Measurements from ENCODE around the gene DOCK2. TPM values are rescaled to one million over a fixed set of nuclear protein-coding genes. Genes with fewer than 3 reads are reported as not detected.

Gene DOCK2
- total and polyA plus RNA-seq, 2 donors, result 34.6 to 99.4 TPM

- Histone ChIP-seq H3K27ac (ENCODE audit: low read depth in 1 of 2, low read length in 1 of 2) (no peak overlapping the region), H3K27me3 (ENCODE audit: control insufficient read depth in 2 of 2, insufficient read depth in 1 of 2, low read length in 1 of 2) (no peaks in the 10 kb centered on the region), H3K9me3 (ENCODE audit: control insufficient read depth in 2 of 2, insufficient read depth in 1 of 2, low read length in 1 of 2) (no peaks in the 10 kb centered on the region), H3K36me3 (ENCODE audit: control insufficient read depth in 2 of 2, insufficient read depth in 2 of 2, low read length in 1 of 2) (peaks cover 21 to 37% of the 10 kb centered on the region in 2 donors), H3K4me3 (ENCODE audit: low read length in 2 of 2) (no peak overlapping the region), H3K4me1 (ENCODE audit: control insufficient read depth in 2 of 2, insufficient read depth in 2 of 2, low read length in 2 of 2) (no peaks in the 10 kb centered on the region)
- 44% methylated on average over 1 of the region's 1 CpG for WGBS
- no peak for DNase-seq (ENCODE audit: low read depth in 6 of 9, low spot score in 9 of 9)
These were observed 133.0 kb downstream of the DOCK2 start for GRCh38 chr5:169770109-169770508.

- 97% methylated on average over 2 of the region's 2 CpGs for WGBS
- no peaks in the 10 kb centered on the region for H3K4me1 ChIP-seq (ENCODE audit: control insufficient read depth in 2 of 2, insufficient read depth in 2 of 2, low read length in 2 of 2)
These were observed 135.2 kb downstream of the DOCK2 start for GRCh38 chr5:169772256-169772655.

GRCh38 chr5:169772688-169773087, 135.6 kb downstream of the DOCK2 start:
- Histone ChIP-seq H3K9me3 (ENCODE audit: control insufficient read depth in 2 of 2, insufficient read depth in 1 of 2, low read length in 1 of 2) (no peaks in the 10 kb centered on the region), H3K36me3 (ENCODE audit: control insufficient read depth in 2 of 2, insufficient read depth in 2 of 2, low read length in 1 of 2) (peaks cover 21 to 37% of the 10 kb centered on the region in 2 donors), H3K4me3 (ENCODE audit: low read length in 2 of 2) (no peak overlapping the region), H3K4me1 (ENCODE audit: control insufficient read depth in 2 of 2, insufficient read depth in 2 of 2, low read length in 2 of 2) (no peaks in the 10 kb centered on the region), H3K27ac (ENCODE audit: low read depth in 1 of 2, low read length in 1 of 2) (no peak overlapping the region), H3K27me3 (ENCODE audit: control insufficient read depth in 2 of 2, insufficient read depth in 1 of 2, low read length in 1 of 2) (no peaks in the 10 kb centered on the region)
- DNase-seq (ENCODE audit: low read depth in 6 of 9, low spot score in 9 of 9), result no peak
- 96% methylated on average over 6 of the region's 6 CpGs for WGBS

More at GRCh38 chr5:169772256-169772655, 135.2 kb downstream of the DOCK2 start:
- peaks cover 20 to 33% of the 10 kb centered on the region in 2 donors for H3K36me3 ChIP-seq (ENCODE audit: control insufficient read depth in 2 of 2, insufficient read depth in 2 of 2, low read length in 1 of 2)
- H3K27ac ChIP-seq (ENCODE audit: low read depth in 1 of 2, low read length in 1 of 2), result no peak overlapping the region
- no peak overlapping the region for H3K4me3 ChIP-seq (ENCODE audit: low read length in 2 of 2)
- H3K9me3 ChIP-seq (ENCODE audit: control insufficient read depth in 2 of 2, insufficient read depth in 1 of 2, low read length in 1 of 2), result no peaks in the 10 kb centered on the region
- DNase-seq (ENCODE audit: low read depth in 6 of 9, low spot score in 9 of 9), result no peak
- H3K27me3 ChIP-seq (ENCODE audit: control insufficient read depth in 2 of 2, insufficient read depth in 1 of 2, low read length in 1 of 2), result no peaks in the 10 kb centered on the region

- H3K27me3 ChIP-seq (ENCODE audit: control insufficient read depth in 2 of 2, insufficient read depth in 1 of 2, low read length in 1 of 2), result no peaks in the 10 kb centered on the region
- H3K9me3 ChIP-seq (ENCODE audit: control insufficient read depth in 2 of 2, insufficient read depth in 1 of 2, low read length in 1 of 2), result no peaks in the 10 kb centered on the region
- no peak overlapping the region for H3K4me3 ChIP-seq (ENCODE audit: low read length in 2 of 2)
- WGBS, result 96% methylated on average over 6 of the region's 6 CpGs
- H3K4me1 ChIP-seq (ENCODE audit: control insufficient read depth in 2 of 2, insufficient read depth in 2 of 2, low read length in 2 of 2), result no peaks in the 10 kb centered on the region
- H3K27ac ChIP-seq (ENCODE audit: low read depth in 1 of 2, low read length in 1 of 2), result no peak overlapping the region
- H3K36me3 ChIP-seq (ENCODE audit: control insufficient read depth in 2 of 2, insufficient read depth in 2 of 2, low read length in 1 of 2), result peaks cover 25 to 40% of the 10 kb centered on the region in 2 donors
- no peak for DNase-seq (ENCODE audit: low read depth in 6 of 9, low spot score in 9 of 9)
These were observed 140.1 kb downstream of the DOCK2 start for GRCh38 chr5:169777159-169777558.

- H3K36me3 ChIP-seq (ENCODE audit: control insufficient read depth in 2 of 2, insufficient read depth in 2 of 2, low read length in 1 of 2), result peaks cover 25 to 34% of the 10 kb centered on the region in 2 donors
- no peak for DNase-seq (ENCODE audit: low read depth in 6 of 9, low spot score in 9 of 9)
- H3K27me3 ChIP-seq (ENCODE audit: control insufficient read depth in 2 of 2, insufficient read depth in 1 of 2, low read length in 1 of 2), result no peaks in the 10 kb centered on the region
- H3K27ac ChIP-seq (ENCODE audit: low read depth in 1 of 2, low read length in 1 of 2), result no peak overlapping the region
- H3K9me3 ChIP-seq (ENCODE audit: control insufficient read depth in 2 of 2, insufficient read depth in 1 of 2, low read length in 1 of 2), result no peaks in the 10 kb centered on the region
- H3K4me3 ChIP-seq (ENCODE audit: low read length in 2 of 2), result no peak overlapping the region
- WGBS, result 95% methylated on average over 7 of the region's 7 CpGs
- no peaks in the 10 kb centered on the region for H3K4me1 ChIP-seq (ENCODE audit: control insufficient read depth in 2 of 2, insufficient read depth in 2 of 2, low read length in 2 of 2)
These were observed 141.8 kb downstream of the DOCK2 start for GRCh38 chr5:169778622-169779596.

GRCh38 chr5:169781420-169782345, 144.6 kb downstream of the DOCK2 start:
- Histone ChIP-seq H3K4me3 (ENCODE audit: low read length in 2 of 2) (no peak overlapping the region), H3K4me1 (ENCODE audit: control insufficient read depth in 2 of 2, insufficient read depth in 2 of 2, low read length in 2 of 2) (no peaks in the 10 kb centered on the region), H3K9me3 (ENCODE audit: control insufficient read depth in 2 of 2, insufficient read depth in 1 of 2, low read length in 1 of 2) (no peaks in the 10 kb centered on the region), H3K27me3 (ENCODE audit: control insufficient read depth in 2 of 2, insufficient read depth in 1 of 2, low read length in 1 of 2) (no peaks in the 10 kb centered on the region), H3K27ac (ENCODE audit: low read depth in 1 of 2, low read length in 1 of 2) (no peak overlapping the region), H3K36me3 (ENCODE audit: control insufficient read depth in 2 of 2, insufficient read depth in 2 of 2, low read length in 1 of 2) (peaks cover 25% of the 10 kb centered on the region in 2 donors)
- WGBS, result 95% methylated on average over 6 of the region's 6 CpGs
- no peak for DNase-seq (ENCODE audit: low read depth in 6 of 9, low spot score in 9 of 9)

- H3K4me3 ChIP-seq (ENCODE audit: low read length in 2 of 2), result no peak overlapping the region
- H3K27me3 ChIP-seq (ENCODE audit: control insufficient read depth in 2 of 2, insufficient read depth in 1 of 2, low read length in 1 of 2), result no peaks in the 10 kb centered on the region
- H3K9me3 ChIP-seq (ENCODE audit: control insufficient read depth in 2 of 2, insufficient read depth in 1 of 2, low read length in 1 of 2), result no peaks in the 10 kb centered on the region
- no peak overlapping the region for H3K27ac ChIP-seq (ENCODE audit: low read depth in 1 of 2, low read length in 1 of 2)
- no peak for DNase-seq (ENCODE audit: low read depth in 6 of 9, low spot score in 9 of 9)
- WGBS, result 92% methylated on average over 5 of the region's 5 CpGs
- peaks cover 5 to 14% of the 10 kb centered on the region in 2 donors for H3K36me3 ChIP-seq (ENCODE audit: control insufficient read depth in 2 of 2, insufficient read depth in 2 of 2, low read length in 1 of 2)
- H3K4me1 ChIP-seq (ENCODE audit: control insufficient read depth in 2 of 2, insufficient read depth in 2 of 2, low read length in 2 of 2), result no peaks in the 10 kb centered on the region
These were observed 148.9 kb downstream of the DOCK2 start for GRCh38 chr5:169785771-169786618.

GRCh38 chr5:169788168-169788567, 151.1 kb downstream of the DOCK2 start:
- Histone ChIP-seq H3K4me1 (ENCODE audit: control insufficient read depth in 2 of 2, insufficient read depth in 2 of 2, low read length in 2 of 2) (no peaks in the 10 kb centered on the region), H3K36me3 (ENCODE audit: control insufficient read depth in 2 of 2, insufficient read depth in 2 of 2, low read length in 1 of 2) (peaks cover 3 to 14% of the 10 kb centered on the region in 2 donors), H3K27me3 (ENCODE audit: control insufficient read depth in 2 of 2, insufficient read depth in 1 of 2, low read length in 1 of 2) (no peaks in the 10 kb centered on the region), H3K9me3 (ENCODE audit: control insufficient read depth in 2 of 2, insufficient read depth in 1 of 2, low read length in 1 of 2) (no peaks in the 10 kb centered on the region), H3K27ac (ENCODE audit: low read depth in 1 of 2, low read length in 1 of 2) (no peak overlapping the region), H3K4me3 (ENCODE audit: low read length in 2 of 2) (no peak overlapping the region)
- DNase-seq (ENCODE audit: low read depth in 6 of 9, low spot score in 9 of 9), result no peak
- WGBS, result 95% methylated on average over 5 of the region's 5 CpGs

Measured in thymus (tissue), 11 donors.